ENCODE data around the gene ARF6.
"Not testable (repeated sequence)": the region's sequence is repeated elsewhere in the genome, so short reads cannot be mapped to it uniquely, and the experiment has no call there.

GRCh38 chr14:49936882-49937281 is 44.0 kb downstream of the ARF6 start:
- not testable (repeated sequence) for TF ChIP-seq ZNF70 (CRISPR knock-in tag; IDR thresholded peaks at IDR 0.05); ZNF8 (CRISPR knock-in tag; IDR thresholded peaks at IDR 0.05); TOX (CRISPR knock-in tag; IDR thresholded peaks at IDR 0.05; ENCODE audit: borderline replicate concordance); ZFP30 (CRISPR knock-in tag; IDR thresholded peaks at IDR 0.05); ARNTL (CRISPR knock-in tag; IDR thresholded peaks at IDR 0.05; ENCODE audit: borderline replicate concordance, low read depth); TSHZ2 (CRISPR knock-in tag; IDR thresholded peaks at IDR 0.05); ISL1 (CRISPR knock-in tag; IDR thresholded peaks at IDR 0.05); BACH2 (CRISPR knock-in tag; IDR thresholded peaks at IDR 0.05; ENCODE audit: borderline replicate concordance); POU6F1 (CRISPR knock-in tag; IDR thresholded peaks at IDR 0.05; ENCODE audit: borderline replicate concordance, low read depth); ZFP3 (CRISPR knock-in tag; IDR thresholded peaks at IDR 0.05); ZNF565 (CRISPR knock-in tag; conservative IDR thresholded peaks at IDR 0.05; ENCODE audit: low read depth)
- TF ChIP-seq, protein P1, sequence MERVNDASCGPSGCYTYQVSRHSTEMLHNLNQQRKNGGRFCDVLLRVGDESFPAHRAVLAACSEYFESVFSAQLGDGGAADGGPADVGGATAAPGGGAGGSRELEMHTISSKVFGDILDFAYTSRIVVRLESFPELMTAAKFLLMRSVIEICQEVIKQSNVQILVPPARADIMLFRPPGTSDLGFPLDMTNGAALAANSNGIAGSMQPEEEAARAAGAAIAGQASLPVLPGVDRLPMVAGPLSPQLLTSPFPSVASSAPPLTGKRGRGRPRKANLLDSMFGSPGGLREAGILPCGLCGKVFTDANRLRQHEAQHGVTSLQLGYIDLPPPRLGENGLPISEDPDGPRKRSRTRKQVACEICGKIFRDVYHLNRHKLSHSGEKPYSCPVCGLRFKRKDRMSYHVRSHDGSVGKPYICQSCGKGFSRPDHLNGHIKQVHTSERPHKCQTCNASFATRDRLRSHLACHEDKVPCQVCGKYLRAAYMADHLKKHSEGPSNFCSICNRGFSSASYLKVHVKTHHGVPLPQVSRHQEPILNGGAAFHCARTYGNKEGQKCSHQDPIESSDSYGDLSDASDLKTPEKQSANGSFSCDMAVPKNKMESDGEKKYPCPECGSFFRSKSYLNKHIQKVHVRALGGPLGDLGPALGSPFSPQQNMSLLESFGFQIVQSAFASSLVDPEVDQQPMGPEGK (CRISPR knock-in tag; IDR thresholded peaks at IDR 0.05; ENCODE audit: borderline replicate concordance) = not testable (repeated sequence)
